Stimulated activated CD8-positive, alpha-beta memory T cell treated with anti-CD3 and anti-CD28 coated beads, Interleukin-12 subunit alpha, Interleukin-12 subunit beta, amount 100 ng/mL, for 4 hours (primary cell): Measurements from ENCODE around the gene RGS11.

Source experiments
- DNase-seq: peaks from one replicate; pipeline ENCODE4 v3.0.0-alpha.2; 2020; ENCODE audit warnings: low read depth

The RGS11 gene

GRCh38 chr16:229731-230281 lies 45.9 kb downstream of the RGS11 start:
- DNase-seq = no peak

GRCh38 chr16:228852-229730 lies 46.7 kb downstream of the RGS11 start, which contains the start of gene LUC7L:
Gene LUC7L (minus strand): TSS chr16:229449. CDS start chr16:229339, 110 bp downstream.
- DNase-seq = peak; percentile 80

DNA sequence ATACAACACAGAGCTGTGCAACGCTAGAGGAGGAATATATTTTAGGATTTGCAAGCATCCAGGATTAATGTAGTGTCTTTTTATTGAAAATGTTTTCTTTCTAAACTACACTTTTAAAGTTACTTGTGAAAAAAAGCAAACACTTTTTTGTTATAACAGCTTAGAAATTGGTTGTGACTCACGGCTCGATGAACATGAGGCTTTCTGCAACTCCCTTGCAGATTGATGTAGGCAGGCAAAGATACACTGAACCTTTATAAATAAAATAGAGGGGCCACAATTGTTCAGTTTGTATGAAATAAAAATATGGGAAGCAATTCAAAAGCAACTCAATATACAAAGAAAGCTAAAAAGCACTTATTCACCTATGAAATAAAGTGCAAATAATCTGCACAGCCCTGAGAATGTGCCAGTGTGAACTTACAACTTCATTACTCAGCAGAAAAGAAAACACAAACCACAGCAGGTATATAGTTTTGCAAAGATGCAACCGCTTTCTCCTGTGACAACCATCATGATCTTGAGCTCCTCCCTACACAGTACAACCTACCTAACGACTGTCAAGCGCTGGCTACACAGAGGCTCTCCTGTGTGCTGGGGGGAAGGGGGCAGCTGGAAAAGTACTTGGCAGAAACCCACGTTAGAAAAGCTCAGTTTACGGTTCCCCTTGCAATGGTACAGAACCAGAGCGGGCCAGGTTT lies 47.4 kb downstream of the RGS11 start:
- DNase-seq = no peak

- no peak for DNase-seq
These were observed 55.7 kb downstream of the RGS11 start for GRCh38 chr16:220021-220420.
